Muscle layer of duodenum (tissue), 2 donors: ENCODE measurements around the gene MFNG.

Experiments
- H3K27ac ChIP-seq: one replicate; pipeline ENCODE4 v1.7.0; 2013; ENCODE audit warnings: mild to moderate bottlenecking, low read length
- H3K27me3 ChIP-seq: one replicate; pipeline ENCODE4 v1.7.0; 2013; ENCODE audit warnings: low read depth, mild to moderate bottlenecking, control low read depth, low read length
- H3K36me3 ChIP-seq, 2 donors: one replicate each; pipeline ENCODE4 v1.7.0; 2013; ENCODE audit warnings: low read length in 2 of 2, control low read depth in 1 of 2, mild to moderate bottlenecking in 1 of 2; ENCODE audit not compliant: insufficient read depth in 2 of 2, control insufficient read depth in 1 of 2
- H3K4me1 ChIP-seq, 2 donors: one replicate each; pipeline ENCODE4 v1.7.0; 2013; ENCODE audit warnings: low read length in 2 of 2, mild to moderate bottlenecking in 2 of 2, control low read depth in 1 of 2, moderate library complexity in 1 of 2; ENCODE audit not compliant: insufficient read depth in 2 of 2, control insufficient read depth in 1 of 2
- H3K4me3 ChIP-seq, 2 donors: one replicate each; pipeline ENCODE4 v1.7.0; 2013; ENCODE audit warnings: low read length in 2 of 2, low read depth in 1 of 2, mild to moderate bottlenecking in 1 of 2
- H3K9me3 ChIP-seq, 2 donors: one replicate each; pipeline ENCODE4 v1.7.0; 2013; ENCODE audit warnings: low read length in 2 of 2, control low read depth in 1 of 2, mild to moderate bottlenecking in 1 of 2; ENCODE audit not compliant: control insufficient read depth in 1 of 2
- donor health status: healthy.

Gene MFNG

GRCh38 chr22:37500745-37501609, 14.8 kb upstream of the MFNG start:
- Histone ChIP-seq H3K27me3 (no peaks in the 10 kb centered on the region), H3K36me3 (no peaks in the 10 kb centered on the region), H3K4me1 (peaks cover 0 to 11% of the 10 kb centered on the region in 2 donors), H3K4me3 (no peak overlapping the region), H3K9me3 (no peaks in the 10 kb centered on the region), H3K27ac (peak overlapping the region; percentile 41)

- Histone ChIP-seq H3K9me3 (no peaks in the 10 kb centered on the region), H3K4me1 (peaks cover 0 to 11% of the 10 kb centered on the region in 2 donors), H3K4me3 (no peak overlapping the region), H3K27me3 (no peaks in the 10 kb centered on the region), H3K36me3 (no peaks in the 10 kb centered on the region), H3K27ac (no peak overlapping the region)
These were observed 13.8 kb upstream of the MFNG start for GRCh38 chr22:37499789-37500540.

DNA sequence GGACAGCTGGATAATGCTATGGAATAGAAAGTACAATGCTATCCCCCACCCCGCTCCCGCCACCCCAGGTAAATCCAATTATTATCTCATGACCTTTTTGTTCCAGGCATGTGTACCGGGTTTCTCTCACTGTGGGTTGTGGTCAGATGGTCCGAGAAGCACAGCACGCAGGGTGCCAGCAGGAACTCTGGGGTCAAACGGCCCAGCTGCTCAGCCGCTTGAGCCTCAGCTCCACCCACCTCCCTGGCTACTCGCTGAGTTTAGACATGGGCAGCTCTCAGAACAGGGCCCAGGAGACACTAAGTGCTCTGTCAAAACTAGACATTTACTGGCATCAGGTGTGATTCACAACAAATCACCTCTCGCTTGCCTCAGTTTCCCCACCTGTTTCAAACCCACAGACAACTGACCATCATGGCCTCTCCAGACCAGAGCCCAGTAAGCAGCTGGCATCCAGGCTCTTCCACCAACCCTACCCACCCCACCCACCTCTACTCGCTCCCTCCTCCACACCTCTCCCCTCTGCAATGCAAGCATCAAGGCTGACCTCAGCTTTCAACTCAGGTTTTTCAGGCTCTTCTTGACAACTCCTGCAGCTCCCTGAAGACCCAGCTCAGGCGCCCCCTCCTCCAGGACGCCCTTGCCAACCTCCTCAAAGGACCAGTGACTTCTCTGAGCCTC, 13.0 kb upstream of the MFNG start:
- H3K36me3 ChIP-seq, result no peaks in the 10 kb centered on the region
- H3K4me3 ChIP-seq, result no peak overlapping the region
- no peak overlapping the region for H3K27ac ChIP-seq
- no peaks in the 10 kb centered on the region for H3K9me3 ChIP-seq
- H3K4me1 ChIP-seq, result peaks cover 0 to 11% of the 10 kb centered on the region in 2 donors
- no peaks in the 10 kb centered on the region for H3K27me3 ChIP-seq

DNA sequence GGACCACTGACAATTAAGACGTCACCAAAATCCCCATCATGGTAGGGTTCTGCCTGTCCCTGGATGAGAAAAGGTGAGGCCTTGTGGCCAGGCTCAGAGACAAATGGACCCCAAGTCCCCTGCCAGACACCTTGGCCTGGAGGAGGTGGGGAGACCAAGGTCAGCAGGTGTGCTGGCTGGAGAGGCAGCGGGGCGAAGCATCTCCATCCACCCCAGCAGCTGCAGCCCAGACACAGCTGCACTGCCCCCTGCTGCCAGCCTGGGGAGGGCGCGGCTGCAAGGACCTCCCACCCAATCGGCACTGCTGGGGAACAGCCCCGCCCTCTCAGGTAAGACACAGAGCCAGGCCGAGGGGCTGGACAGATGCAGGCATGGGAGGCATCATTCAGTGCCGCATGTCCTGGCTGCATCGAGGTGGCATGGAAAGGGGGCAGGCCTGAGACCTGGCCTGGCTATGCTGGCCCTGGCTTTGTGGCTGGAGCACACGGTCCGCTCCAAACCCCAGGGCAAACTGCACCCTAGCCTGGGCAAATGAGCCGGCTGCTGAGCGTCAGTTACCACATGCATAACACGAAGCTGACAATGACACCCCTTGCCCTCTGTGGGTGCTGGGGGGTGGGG, 12.2 kb upstream of the MFNG start:
- no peaks in the 10 kb centered on the region for H3K36me3 ChIP-seq
- H3K27me3 ChIP-seq, result no peaks in the 10 kb centered on the region
- peaks cover 0 to 11% of the 10 kb centered on the region in 2 donors for H3K4me1 ChIP-seq
- H3K4me3 ChIP-seq, result no peak overlapping the region
- no peaks in the 10 kb centered on the region for H3K9me3 ChIP-seq
- no peak overlapping the region for H3K27ac ChIP-seq

DNA sequence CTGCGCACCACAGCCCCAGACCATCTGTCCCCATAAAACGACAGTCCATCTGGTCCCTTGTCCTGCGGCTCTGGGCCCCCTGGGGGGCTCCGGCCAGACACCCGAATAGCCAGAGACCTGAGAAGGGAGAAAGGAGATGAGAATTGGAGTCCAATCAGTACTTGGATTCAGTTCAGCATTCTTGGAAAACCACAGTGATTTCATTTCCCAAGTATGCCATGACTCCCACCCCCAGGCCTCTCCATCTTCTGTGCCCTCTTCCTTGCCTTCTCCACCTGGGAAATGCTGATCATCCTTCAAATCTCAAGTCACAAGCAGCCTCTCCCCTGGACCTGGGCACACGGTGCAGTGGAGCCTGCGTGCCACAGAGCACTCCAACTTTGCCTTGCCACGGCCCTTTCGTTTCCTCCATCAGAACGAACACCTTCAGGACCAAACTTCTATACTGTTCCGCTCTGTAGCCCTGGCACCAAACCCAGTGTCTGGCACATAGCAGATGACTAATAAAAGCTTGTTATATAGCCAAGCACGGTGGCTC, 10.9 kb upstream of the MFNG start:
- Histone ChIP-seq H3K4me3 (no peak overlapping the region), H3K9me3 (no peaks in the 10 kb centered on the region), H3K27ac (no peak overlapping the region), H3K27me3 (no peaks in the 10 kb centered on the region), H3K4me1 (peaks cover 0 to 11% of the 10 kb centered on the region in 2 donors), H3K36me3 (no peaks in the 10 kb centered on the region)

DNA sequence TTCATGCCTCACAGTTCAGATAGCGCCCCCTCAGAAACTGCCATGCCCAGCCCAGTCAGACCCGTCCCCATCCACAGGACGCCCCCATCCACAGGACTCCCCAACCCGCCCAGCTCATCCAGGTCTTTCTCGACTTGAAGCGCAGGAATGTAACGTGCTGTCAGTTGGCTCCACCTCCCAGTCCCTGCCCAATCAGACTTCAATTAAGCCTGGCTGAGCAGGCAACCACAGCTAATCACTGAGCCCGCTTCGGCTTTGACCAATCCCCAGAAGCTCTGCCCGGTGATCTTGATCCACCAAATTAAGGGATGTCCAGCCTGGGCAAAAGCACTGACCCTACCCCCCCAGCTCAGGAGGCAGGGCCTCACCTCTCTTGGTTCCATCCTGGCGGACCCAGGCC, 10.5 kb upstream of the MFNG start:
- H3K27ac ChIP-seq, result no peak overlapping the region
- no peak overlapping the region for H3K4me3 ChIP-seq
- H3K4me1 ChIP-seq, result peaks cover 0 to 6% of the 10 kb centered on the region in 2 donors
- no peaks in the 10 kb centered on the region for H3K36me3 ChIP-seq
- no peaks in the 10 kb centered on the region for H3K27me3 ChIP-seq
- no peaks in the 10 kb centered on the region for H3K9me3 ChIP-seq

- H3K36me3 ChIP-seq, result no peaks in the 10 kb centered on the region
- H3K9me3 ChIP-seq, result no peaks in the 10 kb centered on the region
- no peak overlapping the region for H3K27ac ChIP-seq
These were observed 7.8 kb upstream of the MFNG start for GRCh38 chr22:37493979-37494378.

GRCh38 chr22:37492428-37493344, 6.5 kb upstream of the MFNG start:
- H3K9me3 ChIP-seq, result no peaks in the 10 kb centered on the region
- no peak overlapping the region for H3K4me3 ChIP-seq
- no peaks in the 10 kb centered on the region for H3K27me3 ChIP-seq
- H3K4me1 ChIP-seq, result no peaks in the 10 kb centered on the region
- no peak overlapping the region for H3K27ac ChIP-seq
- H3K36me3 ChIP-seq, result no peaks in the 10 kb centered on the region

More at GRCh38 chr22:37493979-37494378, 7.8 kb upstream of the MFNG start:
- Histone ChIP-seq H3K4me3 (no peak overlapping the region), H3K4me1 (no peaks in the 10 kb centered on the region), H3K27me3 (no peaks in the 10 kb centered on the region)

DNA sequence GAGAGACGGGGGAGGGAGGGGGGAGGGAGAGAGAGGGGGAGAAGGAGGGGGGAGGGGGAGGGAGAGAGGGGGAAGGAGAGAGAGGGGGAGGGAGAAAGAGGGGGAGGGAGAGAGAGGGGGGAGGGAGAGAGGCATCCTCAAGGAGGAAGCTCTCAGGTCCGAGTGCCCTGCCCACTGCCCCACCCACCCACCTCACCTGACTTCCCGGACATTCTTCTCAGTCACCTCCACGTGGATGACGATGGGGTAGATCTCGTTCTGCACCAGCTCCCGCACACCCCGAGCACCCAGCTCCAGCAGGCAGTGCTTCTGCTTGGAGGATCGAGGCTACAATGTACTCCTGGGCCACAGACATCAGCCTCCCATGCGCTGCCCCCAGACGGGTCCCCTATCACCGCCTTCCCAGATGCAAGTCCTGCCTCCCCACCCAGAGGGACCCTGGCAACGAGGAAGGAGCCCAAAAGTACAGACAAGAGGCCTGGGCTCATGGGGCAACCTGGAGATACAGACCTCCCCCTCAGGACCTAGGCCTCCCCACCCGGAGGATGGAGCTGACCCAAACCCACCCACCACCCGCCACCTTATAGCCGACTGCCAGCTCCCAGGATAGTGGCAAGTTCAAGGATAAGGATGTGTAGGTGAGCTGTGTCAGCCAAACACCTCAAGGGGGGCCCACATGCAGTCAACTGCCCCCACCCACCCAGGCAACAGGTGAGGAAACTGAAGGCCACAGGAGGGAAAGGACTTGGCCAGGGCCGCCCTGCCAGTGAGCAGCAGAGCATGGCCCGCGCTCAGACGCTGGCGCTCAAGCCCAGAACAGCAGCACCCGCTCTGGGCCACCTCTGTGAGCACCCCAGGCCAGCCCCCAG, 5.6 kb upstream of the MFNG start:
- H3K36me3 ChIP-seq, result no peaks in the 10 kb centered on the region

More for the DNA sequence above, 5.6 kb upstream of the MFNG start:
- peaks cover 2% of the 10 kb centered on the region for H3K27me3 ChIP-seq
- peaks cover 0 to 3% of the 10 kb centered on the region in 2 donors for H3K4me1 ChIP-seq
- H3K9me3 ChIP-seq, result no peaks in the 10 kb centered on the region
- H3K4me3 ChIP-seq, result no peak overlapping the region
- no peak overlapping the region for H3K27ac ChIP-seq
